ENCODE measurements around the gene CALCR. TPM values are rescaled to one million over a fixed set of nuclear protein-coding genes. Genes with fewer than 3 reads are reported as not detected.

Gene CALCR
- total and polyA plus RNA-seq, 2 experiments from 2014 or later, result 0.07 TPM; not detected in 1

- Histone ChIP-seq H3K9me3 (ENCODE audit: low read depth) (no peaks in the 10 kb centered on the region), H3K4me1 (ENCODE audit: insufficient read depth) (no peaks in the 10 kb centered on the region), H3K79me2 (no peaks in the 10 kb centered on the region), H3K9me2 (replicated peaks; ENCODE audit: insufficient read depth) (no peaks in the 10 kb centered on the region), H3K36me3 (replicated peaks; ENCODE audit: insufficient read depth, low read depth) (no peaks in the 10 kb centered on the region), H3K27me3 (peaks cover 5% of the 10 kb centered on the region), H3K4me3 (no peak overlapping the region), H3K4me2 (no peak overlapping the region), H4K20me1 (ENCODE audit: insufficient read depth, poor library complexity, severe bottlenecking) (no peaks in the 10 kb centered on the region), H2AFZ (no peak overlapping the region), H3K27ac (no peak overlapping the region)
- TF ChIP-seq EZH2phosphoT487 (IDR thresholded peaks at IDR 0.05; ENCODE audit: low read depth, severe bottlenecking, unreplicated experiment), result no peak
- no peak for TF ChIP-seq CTCF (IDR thresholded peaks at IDR 0.05; ENCODE audit: poor library complexity)
- no peak for TF ChIP-seq EZH2 (IDR thresholded peaks at IDR 0.05; ENCODE audit: borderline replicate concordance)
- no peak for DNase-seq (ENCODE audit: low spot score)
These were observed 159.9 kb downstream of the CALCR start for GRCh38 chr7:93414574-93414973.

GRCh38 chr7:93409324-93409723 lies 165.2 kb downstream of the CALCR start:
- H3K9me3 ChIP-seq (ENCODE audit: low read depth), result no peaks in the 10 kb centered on the region
- H4K20me1 ChIP-seq (ENCODE audit: insufficient read depth, poor library complexity, severe bottlenecking), result no peaks in the 10 kb centered on the region
- DNase-seq (ENCODE audit: low spot score), result no peak
- no peaks in the 10 kb centered on the region for H3K9me2 ChIP-seq (replicated peaks; ENCODE audit: insufficient read depth)
- H3K4me3 ChIP-seq, result no peak overlapping the region
- H3K27ac ChIP-seq, result no peak overlapping the region
- H3K4me2 ChIP-seq, result no peak overlapping the region
- 82% methylated on average over 3 of the region's 3 CpGs for whole genome bisulfite sequencing (ENCODE audit: low lambda C conversion rate, missing lambda C conversion rate)
- TF ChIP-seq EZH2phosphoT487 (IDR thresholded peaks at IDR 0.05; ENCODE audit: low read depth, severe bottlenecking, unreplicated experiment), result no peak
- TF ChIP-seq EZH2 (IDR thresholded peaks at IDR 0.05; ENCODE audit: borderline replicate concordance), result no peak
- no peak for TF ChIP-seq CTCF (IDR thresholded peaks at IDR 0.05; ENCODE audit: poor library complexity)
- no peaks in the 10 kb centered on the region for H3K36me3 ChIP-seq (replicated peaks; ENCODE audit: insufficient read depth, low read depth)
- no peaks in the 10 kb centered on the region for H3K4me1 ChIP-seq (ENCODE audit: insufficient read depth)
- H3K79me2 ChIP-seq, result no peaks in the 10 kb centered on the region
- no peak overlapping the region for H2AFZ ChIP-seq
- H3K27me3 ChIP-seq, result no peaks in the 10 kb centered on the region

- H3K9me2 ChIP-seq (replicated peaks; ENCODE audit: insufficient read depth), result no peaks in the 10 kb centered on the region
- no peak for DNase-seq (ENCODE audit: low spot score)
- H3K36me3 ChIP-seq (replicated peaks; ENCODE audit: insufficient read depth, low read depth), result no peaks in the 10 kb centered on the region
- no peak overlapping the region for H3K4me3 ChIP-seq
- no peak overlapping the region for H2AFZ ChIP-seq
- no peaks in the 10 kb centered on the region for H4K20me1 ChIP-seq (ENCODE audit: insufficient read depth, poor library complexity, severe bottlenecking)
- H3K27ac ChIP-seq, result no peak overlapping the region
- H3K4me1 ChIP-seq (ENCODE audit: insufficient read depth), result no peaks in the 10 kb centered on the region
- H3K27me3 ChIP-seq, result no peaks in the 10 kb centered on the region
- no peak for TF ChIP-seq EZH2phosphoT487 (IDR thresholded peaks at IDR 0.05; ENCODE audit: low read depth, severe bottlenecking, unreplicated experiment)
- H3K9me3 ChIP-seq (ENCODE audit: low read depth), result no peaks in the 10 kb centered on the region
- H3K79me2 ChIP-seq, result no peaks in the 10 kb centered on the region
- no peak overlapping the region for H3K4me2 ChIP-seq
- WGBS (ENCODE audit: low lambda C conversion rate, missing lambda C conversion rate), result 94% methylated on average over 5 of the region's 5 CpGs
These were observed 167.3 kb downstream of the CALCR start for GRCh38 chr7:93407239-93407638.

GRCh38 chr7:93402944-93403343 lies 171.6 kb downstream of the CALCR start:
- H3K79me2 ChIP-seq, result no peaks in the 10 kb centered on the region
- H3K9me2 ChIP-seq (replicated peaks; ENCODE audit: insufficient read depth), result no peaks in the 10 kb centered on the region
- H3K36me3 ChIP-seq (replicated peaks; ENCODE audit: insufficient read depth, low read depth), result no peaks in the 10 kb centered on the region
- H3K4me3 ChIP-seq, result no peak overlapping the region
- no peak overlapping the region for H3K4me2 ChIP-seq
- H4K20me1 ChIP-seq (ENCODE audit: insufficient read depth, poor library complexity, severe bottlenecking), result no peaks in the 10 kb centered on the region
- H2AFZ ChIP-seq, result no peak overlapping the region
- 91% methylated on average over 5 of the region's 5 CpGs for WGBS (ENCODE audit: low lambda C conversion rate, missing lambda C conversion rate)
- H3K27me3 ChIP-seq, result no peaks in the 10 kb centered on the region
- TF ChIP-seq EZH2phosphoT487 (IDR thresholded peaks at IDR 0.05; ENCODE audit: low read depth, severe bottlenecking, unreplicated experiment), result no peak
- TF ChIP-seq EZH2 (IDR thresholded peaks at IDR 0.05; ENCODE audit: borderline replicate concordance), result no peak
- TF ChIP-seq CTCF (IDR thresholded peaks at IDR 0.05; ENCODE audit: poor library complexity), result no peak
- H3K9me3 ChIP-seq (ENCODE audit: low read depth), result no peaks in the 10 kb centered on the region
- DNase-seq (ENCODE audit: low spot score), result no peak
- no peaks in the 10 kb centered on the region for H3K4me1 ChIP-seq (ENCODE audit: insufficient read depth)
- H3K27ac ChIP-seq, result no peak overlapping the region

All from hepatocyte (in vitro differentiated cells).